Measurements from ENCODE around the gene EXTL2.

- TF ChIP-seq EZH2 (IDR thresholded peaks at IDR 0.05) (no peak), CTCF (IDR thresholded peaks at IDR 0.05 in 2 of 3, conservative IDR thresholded peaks at IDR 0.05 in 1 of 3; ENCODE audit: borderline replicate concordance in 1 of 3, insufficient read depth in 1 of 3, low read depth in 2 of 3, low read length in 2 of 3) (no peak), TCF7L2 (IDR thresholded peaks at IDR 0.05; ENCODE audit: borderline replicate concordance, extremely low read depth, insufficient read depth, insufficient read length) (no peak), SRF (IDR thresholded peaks at IDR 0.05; ENCODE audit: low read depth) (no peak), POLR2AphosphoS5 (IDR thresholded peaks at IDR 0.05; ENCODE audit: low read depth, low read length) (no peak), POLR2A (IDR thresholded peaks at IDR 0.05; ENCODE audit: borderline replicate concordance, extremely low read depth, insufficient read depth, insufficient read length) (no peak), EZH2phosphoT487 (IDR thresholded peaks at IDR 0.05; ENCODE audit: borderline replicate concordance) (no peak), ZBTB33 (IDR thresholded peaks at IDR 0.05; ENCODE audit: extremely low read depth, insufficient replicate concordance, low read length) (no peak), MAX (IDR thresholded peaks at IDR 0.05) (no peak)
Measured at GRCh38 chr1:100943533-100943932, 48.9 kb upstream of the EXTL2 start.
